ENCODE data around the gene MEI1. TPM values are rescaled to one million over a fixed set of nuclear protein-coding genes. Genes with fewer than 3 reads are reported as not detected.

Gene MEI1, protein sequence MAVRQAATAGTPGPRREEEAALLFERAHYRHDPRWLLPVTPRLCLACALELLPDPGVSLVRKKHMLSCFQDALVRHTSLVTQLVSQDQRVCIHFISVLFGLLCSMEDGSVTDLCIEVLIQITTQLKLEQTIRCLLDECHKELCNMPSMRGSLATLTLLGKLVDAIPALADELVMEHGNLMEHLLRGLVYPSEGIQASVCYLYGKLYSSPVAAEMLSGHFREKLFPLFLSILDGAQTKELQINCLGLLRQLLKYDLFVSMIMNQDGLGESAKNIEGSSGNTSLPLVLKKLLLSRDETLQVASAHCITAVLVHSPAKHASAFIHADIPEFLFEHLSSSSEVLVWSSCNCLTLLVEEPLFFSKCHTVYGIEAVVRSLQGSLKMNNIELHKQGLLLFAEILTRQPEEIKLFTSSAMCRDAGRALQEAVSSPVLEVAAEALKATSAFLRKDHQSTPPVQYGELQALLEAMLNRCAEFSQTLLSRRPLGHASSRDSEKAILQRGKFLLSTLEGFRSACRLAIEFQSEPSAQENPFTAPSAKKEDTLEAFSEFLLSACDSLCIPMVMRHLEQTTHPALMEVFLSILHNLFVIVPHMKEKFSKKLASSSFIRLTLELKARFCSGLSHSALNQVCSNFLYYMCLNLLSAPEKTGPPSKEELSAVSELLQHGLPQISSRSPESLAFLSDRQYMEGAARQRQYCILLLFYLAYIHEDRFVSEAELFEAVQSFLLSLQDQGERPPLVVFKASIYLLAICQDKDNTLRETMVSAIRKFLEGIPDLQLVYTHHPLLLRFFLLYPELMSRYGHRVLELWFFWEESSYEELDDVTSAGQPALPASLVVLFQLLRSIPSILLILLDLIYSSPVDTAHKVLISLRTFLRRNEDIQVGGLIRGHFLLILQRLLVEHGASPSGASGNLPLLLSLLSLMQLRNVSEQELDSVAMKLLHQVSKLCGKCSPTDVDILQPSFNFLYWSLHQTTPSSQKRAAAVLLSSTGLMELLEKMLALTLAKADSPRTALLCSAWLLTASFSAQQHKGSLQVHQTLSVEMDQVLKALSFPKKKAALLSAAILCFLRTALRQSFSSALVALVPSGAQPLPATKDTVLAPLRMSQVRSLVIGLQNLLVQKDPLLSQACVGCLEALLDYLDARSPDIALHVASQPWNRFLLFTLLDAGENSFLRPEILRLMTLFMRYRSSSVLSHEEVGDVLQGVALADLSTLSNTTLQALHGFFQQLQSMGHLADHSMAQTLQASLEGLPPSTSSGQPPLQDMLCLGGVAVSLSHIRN
- polyA plus RNA-seq (2011; rRNA removed) (3.2 and 3.8 TPM in 2 replicates), polyA minus RNA-seq (2011; rRNA and poly(A)+ RNA removed) (1.2 and 1.8 TPM in 2 replicates)

DNA sequence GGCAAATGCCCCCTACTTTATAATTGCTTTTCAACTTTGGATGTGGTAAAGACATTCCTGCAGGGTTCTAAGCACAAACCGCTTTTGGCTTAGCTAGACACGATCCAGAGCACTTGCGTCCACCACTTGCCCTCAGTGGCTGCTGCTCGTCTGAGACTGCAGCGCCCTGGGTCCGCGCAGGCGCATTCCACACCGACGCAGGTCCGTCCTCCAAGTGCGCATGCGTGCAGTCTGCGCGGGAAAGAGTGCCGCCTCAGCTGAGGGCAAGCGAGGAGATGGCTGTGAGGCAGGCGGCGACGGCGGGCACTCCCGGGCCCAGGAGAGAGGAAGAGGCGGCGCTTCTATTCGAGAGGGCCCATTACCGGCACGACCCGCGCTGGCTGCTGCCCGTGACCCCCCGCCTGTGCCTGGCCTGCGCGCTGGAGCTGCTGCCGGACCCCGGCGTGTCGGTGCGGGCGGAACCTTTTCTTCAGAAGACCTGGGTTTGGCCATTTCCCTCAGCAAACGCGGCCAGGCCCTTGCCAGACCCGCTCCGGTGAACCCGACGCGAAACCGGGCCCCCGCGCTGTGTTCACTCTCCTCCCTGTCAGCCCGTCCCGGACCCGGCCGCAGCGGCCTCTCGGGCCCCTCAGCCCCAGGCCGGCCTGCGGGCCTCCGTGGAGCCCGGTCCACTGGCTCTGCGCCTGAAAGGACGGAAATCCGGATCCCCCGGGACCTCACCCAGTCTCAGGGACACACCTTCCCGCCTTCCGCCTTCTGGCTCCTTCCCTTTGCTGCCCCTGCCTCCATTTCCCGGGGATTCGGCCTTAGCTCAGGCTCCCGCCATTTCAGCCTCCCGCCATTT lies at the start of gene MEI1:
TSS of gene MEI1 (plus strand) at position 240 of the 844 bp plus-strand sequence. CDS start at position 276, 36 bp downstream.
- TF ChIP-seq, protein P1, sequence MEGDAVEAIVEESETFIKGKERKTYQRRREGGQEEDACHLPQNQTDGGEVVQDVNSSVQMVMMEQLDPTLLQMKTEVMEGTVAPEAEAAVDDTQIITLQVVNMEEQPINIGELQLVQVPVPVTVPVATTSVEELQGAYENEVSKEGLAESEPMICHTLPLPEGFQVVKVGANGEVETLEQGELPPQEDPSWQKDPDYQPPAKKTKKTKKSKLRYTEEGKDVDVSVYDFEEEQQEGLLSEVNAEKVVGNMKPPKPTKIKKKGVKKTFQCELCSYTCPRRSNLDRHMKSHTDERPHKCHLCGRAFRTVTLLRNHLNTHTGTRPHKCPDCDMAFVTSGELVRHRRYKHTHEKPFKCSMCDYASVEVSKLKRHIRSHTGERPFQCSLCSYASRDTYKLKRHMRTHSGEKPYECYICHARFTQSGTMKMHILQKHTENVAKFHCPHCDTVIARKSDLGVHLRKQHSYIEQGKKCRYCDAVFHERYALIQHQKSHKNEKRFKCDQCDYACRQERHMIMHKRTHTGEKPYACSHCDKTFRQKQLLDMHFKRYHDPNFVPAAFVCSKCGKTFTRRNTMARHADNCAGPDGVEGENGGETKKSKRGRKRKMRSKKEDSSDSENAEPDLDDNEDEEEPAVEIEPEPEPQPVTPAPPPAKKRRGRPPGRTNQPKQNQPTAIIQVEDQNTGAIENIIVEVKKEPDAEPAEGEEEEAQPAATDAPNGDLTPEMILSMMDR (IDR thresholded peaks at IDR 0.05; ENCODE audit: insufficient read depth, low read depth, low read length): no peak
- POLR2A ChIA-PET: no interaction called here
- Histone ChIP-seq H3K4me3 (ENCODE audit: low read depth, low read length) (no peak within 1 kb of the TSS; the same call in 1 of the 2 replicates), H3K36me3 (ENCODE audit: control insufficient read depth, insufficient read depth, low read length) (no peaks in the 10 kb centered on the region), H3K27me3 (ENCODE audit: control insufficient read depth, insufficient read depth, low read length) (no peaks in the 10 kb centered on the region)
- DNase-seq (ENCODE audit: low read depth): no peak
- CTCF ChIA-PET: interaction anchor here (0.5 to 5.3 kb wide), 3 partner anchors 240 to 377 kb away, joined by 3 to 119 read pairs (median 22); no protein-coding TSS in a partner anchor

DNA sequence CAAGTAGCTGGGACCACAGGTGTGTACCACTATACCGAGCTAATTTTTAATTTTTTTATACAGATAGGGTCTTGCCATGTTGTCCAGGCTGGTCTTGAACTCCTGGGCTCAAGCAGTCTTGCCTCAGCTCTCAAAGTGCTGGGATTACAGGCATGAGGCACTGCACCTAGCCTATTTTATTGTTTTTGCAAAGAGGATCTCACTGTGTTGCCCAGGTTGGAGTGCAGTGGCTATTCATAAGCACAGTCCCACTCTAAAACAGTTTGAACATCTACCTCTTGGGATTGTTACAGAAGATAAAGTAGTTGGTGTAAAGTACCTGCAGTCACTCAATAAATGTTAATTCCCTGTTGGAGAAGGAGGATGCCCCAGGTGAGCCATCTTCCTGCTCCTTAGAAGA lies 49.1 kb upstream of the MEI1 start:
- H3K4me3 ChIP-seq (ENCODE audit: low read depth, low read length): no peak overlapping the region
- peaks cover 36% of the 10 kb centered on the region for H3K36me3 ChIP-seq (ENCODE audit: control insufficient read depth, insufficient read depth, low read length)
- H3K27me3 ChIP-seq (ENCODE audit: control insufficient read depth, insufficient read depth, low read length): no peaks in the 10 kb centered on the region
- TF ChIP-seq, protein P1 (IDR thresholded peaks at IDR 0.05; ENCODE audit: insufficient read depth, low read depth, low read length): no peak
- no peak for DNase-seq (ENCODE audit: low read depth)
- ChIA-PET POLR2A (no interaction called here), CTCF (interaction anchor here (8.5 kb wide), 1 partner anchor 15 kb away, joined by 47 read pairs; no protein-coding TSS in a partner anchor)

DNA sequence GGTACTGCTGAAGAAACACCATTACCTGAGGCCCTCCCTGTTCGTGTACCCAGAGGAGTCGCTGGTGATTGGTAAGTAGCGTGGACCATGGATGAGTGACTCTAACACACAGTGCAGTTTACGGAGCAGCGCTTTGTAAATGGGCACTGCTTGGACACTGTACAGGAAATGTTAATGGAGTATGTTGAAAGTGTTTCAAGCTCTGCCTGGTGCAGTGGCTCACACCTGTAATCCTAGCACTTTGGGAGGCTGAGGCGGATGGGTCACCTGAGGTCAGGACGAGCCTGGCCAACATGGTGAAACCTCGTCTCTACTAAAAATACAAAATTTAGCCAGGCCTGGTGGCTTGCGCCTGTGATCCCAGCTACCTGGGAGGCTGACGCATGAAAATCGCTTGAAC lies 48.5 kb upstream of the MEI1 start:
- no peak for DNase-seq (ENCODE audit: low read depth)
- no peak overlapping the region for H3K4me3 ChIP-seq (ENCODE audit: low read depth, low read length)
- TF ChIP-seq, protein P1 (IDR thresholded peaks at IDR 0.05; ENCODE audit: insufficient read depth, low read depth, low read length): no peak
- H3K27me3 ChIP-seq (ENCODE audit: control insufficient read depth, insufficient read depth, low read length): no peaks in the 10 kb centered on the region
- peaks cover 34% of the 10 kb centered on the region for H3K36me3 ChIP-seq (ENCODE audit: control insufficient read depth, insufficient read depth, low read length)
- CTCF ChIA-PET: interaction anchor here (0.9 to 8.5 kb wide), 2 partner anchors 14 to 46 kb away, joined by 3 to 47 read pairs; no protein-coding TSS in a partner anchor
- POLR2A ChIA-PET: no interaction called here

DNA sequence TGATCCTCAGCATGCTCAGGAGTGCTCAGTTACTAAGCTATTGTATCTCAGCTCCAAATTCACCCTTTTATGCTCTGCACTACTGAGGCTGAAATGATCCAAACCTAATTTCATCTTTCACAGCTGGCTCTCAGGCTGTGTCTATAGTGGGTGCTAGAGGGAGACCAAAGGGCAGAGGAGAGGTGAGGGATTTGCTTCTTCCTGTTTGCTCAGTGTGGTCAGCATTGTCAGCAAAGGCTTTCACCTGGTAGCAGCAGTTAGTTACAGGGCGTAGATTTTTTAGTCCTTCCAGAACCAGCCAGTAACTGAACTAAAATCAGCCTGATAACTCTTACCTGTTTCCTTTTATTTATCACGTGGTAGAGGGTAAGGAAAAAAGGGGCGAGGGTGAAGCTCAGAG lies 45.0 kb upstream of the MEI1 start:
- TF ChIP-seq, protein P1 (IDR thresholded peaks at IDR 0.05; ENCODE audit: insufficient read depth, low read depth, low read length): no peak
- H3K27me3 ChIP-seq (ENCODE audit: control insufficient read depth, insufficient read depth, low read length): no peaks in the 10 kb centered on the region
- CTCF ChIA-PET: interaction anchor here (8.5 kb wide), 1 partner anchor 11 kb away, joined by 47 read pairs; no protein-coding TSS in a partner anchor
- POLR2A ChIA-PET: no interaction called here
- peaks cover 36% of the 10 kb centered on the region for H3K36me3 ChIP-seq (ENCODE audit: control insufficient read depth, insufficient read depth, low read length)
- DNase-seq (ENCODE audit: low read depth): no peak
- no peak overlapping the region for H3K4me3 ChIP-seq (ENCODE audit: low read depth, low read length)

All from BJ (cell line).